DOHH2 (cell line): ENCODE measurements around the gene RAB3A.

Source experiments
- H3F3A ChIP-seq: fragments of 200-600 bp; sonication (generic), shearing (Covaris generic); 2 replicates; pipeline ENCODE4 v1.6.0; 2016; ENCODE audit warnings: antibody characterized with exemption, mild to moderate bottlenecking; ENCODE audit not compliant: control insufficient read depth, insufficient read depth
- H3K27ac ChIP-seq: fragments of 200-600 bp; sonication (generic); 2 replicates; pipeline ENCODE4 v1.5.1; 2014; ENCODE audit warnings: low read depth, mild to moderate bottlenecking, low read length, moderate library complexity
- H3K27me3 ChIP-seq: fragments of 200-600 bp; sonication (generic); 2 replicates; pipeline ENCODE4 v1.6.1; 2014; ENCODE audit warnings: mild to moderate bottlenecking, low read length, mixed read lengths; ENCODE audit not compliant: control insufficient read depth
- H3K36me3 ChIP-seq: fragments of 200-600 bp; sonication (generic); 2 replicates; pipeline ENCODE4 v1.6.1; 2014; ENCODE audit warnings: mild to moderate bottlenecking, low read length, moderate library complexity, mixed read lengths; ENCODE audit not compliant: control insufficient read depth
- H3K4me1 ChIP-seq: fragments of 200-600 bp; sonication (generic); 2 replicates; pipeline ENCODE4 v1.6.1; 2014; ENCODE audit warnings: mild to moderate bottlenecking, low read length, mixed read lengths; ENCODE audit not compliant: control insufficient read depth
- H3K4me2 ChIP-seq: fragments of 200-600 bp; sonication (generic); 2 replicates; pipeline ENCODE4 v1.6.0; 2014; ENCODE audit warnings: mild to moderate bottlenecking, low read length, moderate library complexity
- H3K4me3 ChIP-seq: fragments of 200-600 bp; sonication (generic); 2 replicates; pipeline ENCODE4 v1.5.1; 2014; ENCODE audit warnings: mild to moderate bottlenecking, low read length, mixed read lengths
- H3K79me2 ChIP-seq: fragments of 200-600 bp; sonication (generic); 2 replicates; pipeline ENCODE4 v1.6.1; 2014; ENCODE audit warnings: mild to moderate bottlenecking, low read length, mixed read lengths; ENCODE audit not compliant: control insufficient read depth
- H3K9me2 ChIP-seq: fragments of 200-600 bp; sonication (generic); replicated peaks from 2 replicates; pipeline ENCODE4 v1.6.1; 2014; ENCODE audit warnings: mild to moderate bottlenecking, low read length, mixed read lengths; ENCODE audit not compliant: control insufficient read depth
- H3K9me3 ChIP-seq: fragments of 200-600 bp; sonication (generic); 2 replicates; pipeline ENCODE4 v1.6.1; 2014; ENCODE audit warnings: antibody characterized with exemption, low read length, mixed read lengths; ENCODE audit not compliant: control insufficient read depth, insufficient read depth
- H4K20me1 ChIP-seq: fragments of 200-600 bp; sonication (generic); 2 replicates; pipeline ENCODE4 v1.6.0; 2014; ENCODE audit warnings: low read depth, mild to moderate bottlenecking, antibody characterized with exemption, low read length, moderate library complexity; ENCODE audit not compliant: control insufficient read depth, insufficient read depth
- CTCF ChIP-seq: fragments of 200-600 bp; sonication (generic); IDR thresholded peaks from one replicate; pipeline ENCODE4 v1.5.1; 2014; ENCODE audit warnings: antibody characterized with exemption, mild to moderate bottlenecking, low read depth, low read length; ENCODE audit not compliant: poor library complexity, severe bottlenecking
- EZH2phosphoT487 ChIP-seq: fragments of 200-600 bp; sonication (generic); IDR thresholded peaks from 2 replicates; pipeline ENCODE4 v1.6.1; 2017; ENCODE audit warnings: borderline replicate concordance, mild to moderate bottlenecking, antibody characterized with exemption, low read length, moderate library complexity, mixed read lengths

Gene RAB3A

GRCh38 chr19:18190278-18190677, 13.6 kb downstream of the RAB3A start:
- Histone ChIP-seq H3K27ac (peak overlapping the region; percentile 87), H3K4me3 (no peak overlapping the region), H3K4me1 (peaks cover 64% of the 10 kb centered on the region), H3K9me3 (no peaks in the 10 kb centered on the region), H3K27me3 (no peaks in the 10 kb centered on the region), H3K9me2 (no peaks in the 10 kb centered on the region), H3K4me2 (no peak overlapping the region), H3K36me3 (peaks cover 10% of the 10 kb centered on the region), H3K79me2 (peaks cover 15% of the 10 kb centered on the region), H4K20me1 (no peaks in the 10 kb centered on the region; the same call in 1 of the 2 replicates), H3F3A (peaks cover 47% of the 10 kb centered on the region)
- TF ChIP-seq CTCF (no peak), EZH2phosphoT487 (no peak)

DNA sequence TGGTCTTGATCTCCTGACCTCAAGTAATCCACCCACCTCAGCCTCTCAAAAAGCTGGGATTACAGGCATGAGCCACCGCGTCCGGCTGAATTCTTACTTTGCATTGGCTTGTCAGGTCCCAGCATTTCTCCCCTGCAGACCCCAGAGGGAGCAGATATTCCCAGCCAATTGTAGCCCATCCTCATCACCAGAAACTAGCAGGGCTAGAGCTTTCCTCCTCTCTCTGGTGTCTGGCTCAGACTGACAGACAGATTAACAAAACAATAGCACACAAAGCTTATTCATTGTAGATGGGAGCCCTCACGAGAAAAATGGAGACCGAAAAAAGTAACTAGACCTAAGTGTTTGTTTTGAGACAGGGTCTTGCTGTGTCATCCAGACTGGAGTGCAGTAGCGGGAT, 18.3 kb downstream of the RAB3A start:
- no peak overlapping the region for H3K4me2 ChIP-seq
- H3K9me3 ChIP-seq: no peaks in the 10 kb centered on the region
- H3K9me2 ChIP-seq: no peaks in the 10 kb centered on the region
- H3K79me2 ChIP-seq: no peaks in the 10 kb centered on the region
- peaks cover 9% of the 10 kb centered on the region for H3K36me3 ChIP-seq
- no peaks in the 10 kb centered on the region for H4K20me1 ChIP-seq
- TF ChIP-seq CTCF: no peak
- TF ChIP-seq EZH2phosphoT487: no peak
- H3F3A ChIP-seq: peaks cover 44% of the 10 kb centered on the region
- H3K27me3 ChIP-seq: no peaks in the 10 kb centered on the region
- H3K4me1 ChIP-seq: peaks cover 59% of the 10 kb centered on the region
- H3K4me3 ChIP-seq: no peak overlapping the region
- H3K27ac ChIP-seq: no peak overlapping the region

DNA sequence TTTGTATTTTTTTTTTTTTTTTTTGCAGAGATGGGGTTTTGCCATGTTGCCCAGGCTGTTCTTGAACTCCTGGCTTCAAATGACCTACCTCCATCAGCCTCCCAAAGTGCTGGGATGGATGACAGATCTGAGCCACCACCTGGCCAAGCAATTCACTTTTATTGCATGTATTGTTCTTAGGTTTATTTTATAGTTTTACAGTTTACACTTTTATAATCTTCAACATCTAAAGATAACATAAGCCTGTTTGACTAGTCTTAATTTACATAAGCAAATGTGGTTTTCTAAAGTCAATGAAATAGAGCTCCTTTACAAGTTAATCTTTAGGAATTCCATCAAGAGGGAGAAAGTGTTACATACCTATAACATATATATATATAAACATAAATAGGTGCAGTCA, 20.3 kb downstream of the RAB3A start:
- Histone ChIP-seq H4K20me1 (no peaks in the 10 kb centered on the region), H3K9me2 (no peaks in the 10 kb centered on the region), H3K36me3 (peaks cover 17% of the 10 kb centered on the region), H3K4me3 (no peak overlapping the region), H3K27me3 (no peaks in the 10 kb centered on the region), H3K27ac (no peak overlapping the region), H3F3A (peaks cover 44% of the 10 kb centered on the region), H3K79me2 (no peaks in the 10 kb centered on the region), H3K4me1 (peaks cover 64% of the 10 kb centered on the region), H3K9me3 (no peaks in the 10 kb centered on the region), H3K4me2 (no peak overlapping the region)
- TF ChIP-seq EZH2phosphoT487 (no peak), CTCF (no peak)
